HG03097 (cell line): Measurements from ENCODE around the gene VAT1L.

Experiments used
- ATAC-seq: cut with Tn5 transposase; IDR thresholded peaks from one replicate; pipeline ENCODE4 v1.9.1; 2021; ENCODE audit not compliant: unreplicated experiment, low FRiP score

Gene VAT1L

GRCh38 chr16:77788181-77789084, at the start of gene VAT1L:
TSS of gene VAT1L (plus strand) at chr16:77788564. CDS start at chr16:77788683, 119 bp downstream.
- no peak for ATAC-seq

DNA sequence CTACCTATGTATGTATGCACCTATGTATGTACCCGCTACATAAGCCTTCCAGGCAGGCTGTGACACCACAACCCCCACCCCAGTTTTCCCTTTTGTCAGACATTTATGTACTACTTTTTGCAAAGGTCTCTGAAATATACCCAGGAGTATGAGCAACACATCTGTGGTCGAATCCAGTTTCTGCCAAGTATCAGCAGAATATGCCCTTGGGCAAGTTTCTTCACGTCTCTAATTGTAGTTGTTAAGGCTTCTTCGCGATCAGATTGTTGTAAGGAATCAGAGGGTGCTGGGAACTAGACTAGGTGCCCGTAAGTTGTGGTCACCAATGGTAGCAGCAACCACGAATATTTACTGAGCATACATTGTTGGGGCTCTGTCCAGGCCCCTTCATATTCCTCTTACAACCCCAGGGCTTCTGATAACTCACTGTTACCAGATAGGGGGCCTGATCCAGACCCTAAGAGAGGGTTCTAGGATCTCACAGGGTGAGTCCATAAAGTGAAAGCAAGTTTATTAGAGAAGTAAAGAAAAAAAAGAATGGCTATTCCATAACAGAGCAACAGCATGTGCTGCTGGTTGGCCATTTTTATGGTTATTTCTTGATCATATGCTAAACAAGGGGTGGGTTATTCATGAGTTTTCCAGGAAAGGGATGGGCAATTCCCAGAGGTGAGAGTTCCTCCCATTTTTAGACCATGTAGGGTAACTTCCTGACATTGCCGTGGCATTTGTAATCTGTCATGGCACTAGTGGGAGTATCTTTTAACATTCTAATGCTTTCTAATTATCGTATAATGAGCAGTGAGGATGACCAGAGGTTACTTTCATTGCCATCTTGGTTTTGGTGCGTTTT, 49.4 kb upstream of the VAT1L start:
- ATAC-seq = no peak

- no peak for ATAC-seq
Measured at GRCh38 chr16:77739559-77739892, 48.8 kb upstream of the VAT1L start.

- no peak for ATAC-seq
Measured at GRCh38 chr16:77744141-77744540, 44.2 kb upstream of the VAT1L start.

- no peak for ATAC-seq
Measured at GRCh38 chr16:77745972-77746371, 42.4 kb upstream of the VAT1L start.

GRCh38 chr16:77748421-77749005, 39.9 kb upstream of the VAT1L start:
- no peak for ATAC-seq

DNA sequence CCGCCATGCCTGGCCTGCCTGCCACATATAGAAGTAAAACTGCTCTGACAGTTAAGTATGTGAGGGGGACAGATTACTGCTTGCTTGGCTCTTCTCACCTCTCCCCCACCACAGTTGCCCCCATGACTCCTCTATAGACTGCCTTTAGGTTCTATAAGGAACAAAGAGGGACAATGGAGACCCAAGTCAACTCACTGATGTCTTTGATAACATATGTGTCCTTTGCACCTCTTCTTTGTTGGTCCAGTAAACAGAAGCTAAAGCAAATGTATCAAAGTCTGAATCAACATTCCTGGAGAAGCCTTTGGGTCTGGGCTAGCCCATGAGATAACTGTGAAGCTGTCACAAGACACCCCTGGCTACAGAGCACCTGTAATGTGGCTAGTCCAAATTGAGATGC, 38.9 kb upstream of the VAT1L start:
- ATAC-seq = no peak

GRCh38 chr16:77758046-77758445, 30.3 kb upstream of the VAT1L start:
- ATAC-seq = no peak

DNA sequence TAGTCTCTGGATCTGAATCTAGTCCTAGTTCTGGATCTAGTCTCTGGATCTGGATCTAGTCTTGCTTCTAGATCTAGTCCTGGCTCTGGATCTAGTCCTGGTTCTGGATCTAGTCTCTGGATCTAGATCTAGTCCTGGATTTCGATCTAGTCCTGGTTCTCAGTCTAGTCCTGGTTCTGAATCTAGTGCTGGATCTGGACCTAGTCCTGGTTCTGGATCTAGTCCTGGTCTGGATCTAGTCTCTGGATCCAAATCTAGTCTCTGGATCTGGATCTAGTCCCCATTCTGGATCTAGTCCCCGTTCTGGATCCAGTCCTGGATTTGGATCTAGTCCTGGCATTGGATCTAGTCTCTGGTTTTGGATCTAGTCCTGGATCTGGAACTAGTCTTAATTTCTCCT, 29.9 kb upstream of the VAT1L start:
- no peak for ATAC-seq

- no peak for ATAC-seq
Measured at GRCh38 chr16:77759201-77759600, 29.2 kb upstream of the VAT1L start.

DNA sequence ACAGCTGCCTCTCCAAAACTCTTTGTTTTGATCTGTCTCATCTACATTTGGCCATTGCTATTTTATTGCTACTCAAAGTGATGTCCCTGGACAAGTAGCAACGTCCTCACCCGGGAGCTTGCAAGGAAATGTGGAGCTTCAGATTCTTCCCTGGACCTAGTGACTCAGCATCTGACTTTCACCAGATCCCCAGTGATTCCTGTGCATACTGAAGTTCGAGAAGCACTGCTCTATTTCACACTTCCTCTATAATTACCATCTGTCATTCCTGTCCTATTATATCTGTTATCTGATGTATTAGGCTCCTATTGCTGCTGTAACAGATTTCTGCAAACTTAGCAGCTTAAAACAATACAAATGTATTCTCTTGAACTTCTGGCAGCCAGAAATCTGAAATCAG, 28.5 kb upstream of the VAT1L start:
- ATAC-seq = no peak

DNA sequence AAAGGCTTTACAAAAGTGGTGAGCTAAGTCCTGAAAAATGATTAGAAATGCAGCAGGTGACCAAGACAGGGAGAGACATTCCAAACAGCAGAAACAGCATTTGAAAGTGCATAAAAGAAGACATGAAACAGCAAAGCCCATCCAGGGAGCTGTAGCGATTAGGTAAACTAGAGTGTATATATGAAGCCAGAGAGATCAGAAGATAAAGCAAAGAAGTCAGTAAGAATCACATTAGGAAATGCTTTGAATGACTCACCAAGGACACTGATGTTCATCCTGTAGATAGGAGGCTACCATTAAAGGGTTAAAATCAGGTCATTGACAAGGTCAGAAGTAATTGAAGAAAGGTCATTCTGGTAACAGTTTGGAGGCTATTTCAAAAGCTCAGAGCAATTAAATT, 27.6 kb upstream of the VAT1L start:
- no peak for ATAC-seq

- ATAC-seq = no peak
Measured at GRCh38 chr16:77761204-77761603, 27.2 kb upstream of the VAT1L start.

- ATAC-seq = no peak
Measured at GRCh38 chr16:77762262-77762661, 26.1 kb upstream of the VAT1L start.

GRCh38 chr16:77763994-77764393, 24.4 kb upstream of the VAT1L start:
- no peak for ATAC-seq

GRCh38 chr16:77767211-77767610, 21.2 kb upstream of the VAT1L start:
- ATAC-seq = no peak

- no peak for ATAC-seq
Measured at GRCh38 chr16:77767826-77768225, 20.5 kb upstream of the VAT1L start.

- no peak for ATAC-seq
Measured at GRCh38 chr16:77775911-77776909, 12.2 kb upstream of the VAT1L start.

GRCh38 chr16:77777745-77778144, 10.6 kb upstream of the VAT1L start:
- no peak for ATAC-seq

DNA sequence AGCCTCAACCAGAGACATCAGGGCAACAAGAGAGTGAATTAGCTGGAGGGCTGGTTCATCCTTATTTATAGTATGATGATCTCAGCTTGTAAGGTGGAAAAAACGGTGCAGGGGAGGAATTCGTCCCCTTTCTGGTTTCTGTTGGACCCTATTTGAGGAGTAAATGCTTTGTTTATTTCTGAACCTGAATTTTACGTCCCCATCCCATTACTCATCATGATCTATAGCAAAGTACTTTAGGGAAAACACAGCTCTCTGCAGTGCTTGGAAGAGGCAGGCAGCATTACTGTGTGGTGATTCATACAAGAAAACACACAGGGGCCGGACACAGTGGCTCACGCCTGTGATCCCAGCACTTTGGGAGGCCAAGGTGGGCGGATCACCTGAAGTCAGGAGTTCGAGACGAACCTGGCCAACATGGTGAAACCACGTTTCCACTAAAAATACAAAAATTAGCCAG, 8.0 kb upstream of the VAT1L start:
- no peak for ATAC-seq
